Superior temporal gyrus (tissue), 1 donor: ENCODE results near the gene NAV2.
A peak's percentile ranks its signal among the peaks of the same experiment; 100 is the strongest.

Experiments used
- DNase-seq: peaks from one replicate; pipeline ENCODE4 v3.0.0-alpha.2; 2016; ENCODE audit errors: extremely low spot score

Gene NAV2

GRCh38 chr11:19862091-19862490 is 149.5 kb downstream of the NAV2 start:
- no peak for DNase-seq

- no peak for DNase-seq
Observed at GRCh38 chr11:19864141-19865140, 151.8 kb downstream of the NAV2 start.

GRCh38 chr11:19866037-19866436 is 153.4 kb downstream of the NAV2 start:
- no peak for DNase-seq

- DNase-seq = peak; percentile 55
Observed at GRCh38 chr11:19866521-19866920, 153.9 kb downstream of the NAV2 start.

- DNase-seq = no peak
Observed at GRCh38 chr11:19867064-19867463, 154.4 kb downstream of the NAV2 start.

GRCh38 chr11:19868281-19868821 is 155.7 kb downstream of the NAV2 start:
- no peak for DNase-seq

GRCh38 chr11:19868871-19869270 is 156.2 kb downstream of the NAV2 start:
- DNase-seq = no peak

- DNase-seq = no peak
Observed at GRCh38 chr11:19869466-19869865, 156.8 kb downstream of the NAV2 start.

GRCh38 chr11:19869946-19870589 is 157.4 kb downstream of the NAV2 start:
- no peak for DNase-seq

- no peak for DNase-seq
Observed at GRCh38 chr11:19871531-19871930, 158.9 kb downstream of the NAV2 start.

- no peak for DNase-seq
Observed at GRCh38 chr11:19872512-19873145, 160.0 kb downstream of the NAV2 start.

- no peak for DNase-seq
Observed at GRCh38 chr11:19873730-19874129, 161.1 kb downstream of the NAV2 start.

- DNase-seq = no peak
Observed at GRCh38 chr11:19874266-19874665, 161.6 kb downstream of the NAV2 start.

- no peak for DNase-seq
Observed at GRCh38 chr11:19876750-19877149, 164.1 kb downstream of the NAV2 start.

- DNase-seq = no peak
Observed at GRCh38 chr11:19878520-19878919, 165.9 kb downstream of the NAV2 start.

- no peak for DNase-seq
Observed at GRCh38 chr11:19879307-19880087, 166.9 kb downstream of the NAV2 start.

- no peak for DNase-seq
Observed at GRCh38 chr11:19880088-19880345, 167.4 kb downstream of the NAV2 start.

GRCh38 chr11:19881177-19881576 is 168.5 kb downstream of the NAV2 start:
- DNase-seq = no peak

GRCh38 chr11:19882356-19882755 is 169.7 kb downstream of the NAV2 start:
- DNase-seq = no peak

GRCh38 chr11:19886498-19886897 is 173.9 kb downstream of the NAV2 start:
- no peak for DNase-seq

GRCh38 chr11:19887842-19888241 is 175.2 kb downstream of the NAV2 start:
- no peak for DNase-seq

GRCh38 chr11:19889531-19889930 is 176.9 kb downstream of the NAV2 start:
- no peak for DNase-seq
